Esophagus squamous epithelium (tissue), 4 donors: ENCODE data around the gene GAA.

Experiments
- POLR2A ChIP-seq, 4 donors: fragments of 450-650 bp; IDR thresholded peaks; one replicate each; pipeline ENCODE4 v1.6.1; 2017; ENCODE audit warnings: antibody characterized with exemption in 4 of 4, mild to moderate bottlenecking in 4 of 4, moderate library complexity in 3 of 4
- TF ChIP-seq, protein P1 (sequence below), 6 experiments: fragments of 450-650 bp in 4 of 6; fragments of 200-600 bp in 2 of 6; sonication (generic) in 2 of 6; IDR thresholded peaks; one replicate each; pipeline ENCODE4 v1.5.1; 2016 to 2019; ENCODE audit warnings: antibody characterized with exemption in 6 of 6, mild to moderate bottlenecking in 4 of 6, moderate library complexity in 4 of 6

DNA sequence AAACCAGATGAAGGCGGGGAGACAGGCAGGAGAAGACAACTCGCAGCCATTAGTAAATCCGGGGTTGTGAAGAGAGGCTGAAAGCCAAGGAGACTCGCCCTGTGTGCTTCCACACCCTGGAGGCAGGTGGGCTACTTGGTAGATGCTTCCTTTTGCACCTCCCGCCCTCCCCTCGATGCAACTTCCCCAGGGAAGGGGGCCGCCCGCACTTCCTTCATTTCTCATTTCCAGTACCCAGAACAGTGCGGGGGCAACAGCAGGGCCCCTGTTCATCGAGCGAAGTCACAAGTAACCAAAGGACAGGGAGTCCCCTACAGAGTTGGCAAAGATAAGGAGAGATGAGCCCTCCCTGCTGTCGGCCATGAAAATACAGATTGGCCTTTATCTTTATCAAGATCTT lies 40.0 kb upstream of the GAA start:
- TF ChIP-seq, protein P1, sequence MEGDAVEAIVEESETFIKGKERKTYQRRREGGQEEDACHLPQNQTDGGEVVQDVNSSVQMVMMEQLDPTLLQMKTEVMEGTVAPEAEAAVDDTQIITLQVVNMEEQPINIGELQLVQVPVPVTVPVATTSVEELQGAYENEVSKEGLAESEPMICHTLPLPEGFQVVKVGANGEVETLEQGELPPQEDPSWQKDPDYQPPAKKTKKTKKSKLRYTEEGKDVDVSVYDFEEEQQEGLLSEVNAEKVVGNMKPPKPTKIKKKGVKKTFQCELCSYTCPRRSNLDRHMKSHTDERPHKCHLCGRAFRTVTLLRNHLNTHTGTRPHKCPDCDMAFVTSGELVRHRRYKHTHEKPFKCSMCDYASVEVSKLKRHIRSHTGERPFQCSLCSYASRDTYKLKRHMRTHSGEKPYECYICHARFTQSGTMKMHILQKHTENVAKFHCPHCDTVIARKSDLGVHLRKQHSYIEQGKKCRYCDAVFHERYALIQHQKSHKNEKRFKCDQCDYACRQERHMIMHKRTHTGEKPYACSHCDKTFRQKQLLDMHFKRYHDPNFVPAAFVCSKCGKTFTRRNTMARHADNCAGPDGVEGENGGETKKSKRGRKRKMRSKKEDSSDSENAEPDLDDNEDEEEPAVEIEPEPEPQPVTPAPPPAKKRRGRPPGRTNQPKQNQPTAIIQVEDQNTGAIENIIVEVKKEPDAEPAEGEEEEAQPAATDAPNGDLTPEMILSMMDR (IDR thresholded peaks at IDR 0.05) = no peak
- no peak for TF ChIP-seq POLR2A (IDR thresholded peaks at IDR 0.05)
